Left lobe of liver (tissue), 2 donors: ENCODE measurements around the gene ZNF454. TPM values are rescaled to one million over a fixed set of nuclear protein-coding genes. Genes with fewer than 3 reads are reported as not detected.
A peak's percentile ranks its signal among the peaks of the same experiment; 100 is the strongest.

ENCODE experiments used
- ATAC-seq: fragments of 200-7000 bp; cut with Tn5 transposase; one replicate; pipeline ENCODE4 v1.9.1; 2020; ENCODE audit warnings: mild to moderate bottlenecking, moderate library complexity
- DNase-seq: peaks from one replicate; pipeline ENCODE4 v3.0.0-alpha.2; 2020; ENCODE audit warnings: low spot score
- total RNA-seq: library from RNA; stranded (reverse); gene quantifications from one replicate; pipeline ENCODE4 v1.2.1, GENCODE V29; 2021
- donor health status: DM: no; HTN: no; CAD: no; lungs with moderate emphysema.
- donor health status: DM: no; HTN: yes; CAD: no.

Gene ZNF454
- 0.18 TPM for total RNA-seq

DNA sequence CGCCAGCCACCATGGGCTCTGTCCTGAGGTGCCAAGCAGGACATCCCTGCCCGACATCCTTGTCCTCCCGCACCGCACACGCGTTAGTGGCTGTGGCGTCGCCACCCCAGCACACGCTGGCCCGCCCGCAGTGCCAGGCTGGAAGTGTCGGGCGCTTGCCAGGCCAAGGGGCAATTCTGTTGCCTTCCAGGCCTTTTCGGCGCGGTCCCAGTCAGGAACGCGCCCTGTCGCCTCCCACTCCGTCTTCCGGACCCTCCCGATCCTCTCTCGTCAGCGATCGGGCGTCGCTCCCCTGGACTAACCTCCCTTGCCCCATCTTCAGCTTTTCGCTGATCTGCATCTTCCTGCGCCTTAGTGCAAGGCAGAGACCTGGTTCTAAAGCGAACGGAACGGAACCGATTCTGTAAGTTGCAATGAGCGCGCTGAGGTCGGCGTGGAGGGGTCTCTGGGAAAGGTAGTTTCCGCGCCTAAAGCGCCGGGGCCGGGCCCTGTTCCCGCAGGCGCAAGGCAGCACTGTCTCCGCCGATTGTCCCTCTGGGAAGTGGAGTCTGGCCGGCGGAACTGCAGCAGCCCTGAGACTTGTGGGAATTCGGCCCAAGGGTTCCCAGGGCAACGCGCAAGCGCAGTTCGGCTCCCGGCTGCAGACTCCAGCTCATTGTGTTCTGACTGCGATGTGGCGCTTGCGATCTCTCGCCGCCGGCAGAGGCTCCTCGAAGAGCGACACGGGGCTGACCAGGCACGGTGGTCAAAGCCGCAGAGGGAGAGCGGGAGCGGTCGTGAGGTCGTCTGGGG lies at the start of gene ZNF454:
Gene ZNF454 (plus strand): TSS at position 630 of the 792 bp plus-strand sequence. CDS start 1,594 bp downstream, outside the sequence.
- DNase-seq = peak; percentile 66

DNA sequence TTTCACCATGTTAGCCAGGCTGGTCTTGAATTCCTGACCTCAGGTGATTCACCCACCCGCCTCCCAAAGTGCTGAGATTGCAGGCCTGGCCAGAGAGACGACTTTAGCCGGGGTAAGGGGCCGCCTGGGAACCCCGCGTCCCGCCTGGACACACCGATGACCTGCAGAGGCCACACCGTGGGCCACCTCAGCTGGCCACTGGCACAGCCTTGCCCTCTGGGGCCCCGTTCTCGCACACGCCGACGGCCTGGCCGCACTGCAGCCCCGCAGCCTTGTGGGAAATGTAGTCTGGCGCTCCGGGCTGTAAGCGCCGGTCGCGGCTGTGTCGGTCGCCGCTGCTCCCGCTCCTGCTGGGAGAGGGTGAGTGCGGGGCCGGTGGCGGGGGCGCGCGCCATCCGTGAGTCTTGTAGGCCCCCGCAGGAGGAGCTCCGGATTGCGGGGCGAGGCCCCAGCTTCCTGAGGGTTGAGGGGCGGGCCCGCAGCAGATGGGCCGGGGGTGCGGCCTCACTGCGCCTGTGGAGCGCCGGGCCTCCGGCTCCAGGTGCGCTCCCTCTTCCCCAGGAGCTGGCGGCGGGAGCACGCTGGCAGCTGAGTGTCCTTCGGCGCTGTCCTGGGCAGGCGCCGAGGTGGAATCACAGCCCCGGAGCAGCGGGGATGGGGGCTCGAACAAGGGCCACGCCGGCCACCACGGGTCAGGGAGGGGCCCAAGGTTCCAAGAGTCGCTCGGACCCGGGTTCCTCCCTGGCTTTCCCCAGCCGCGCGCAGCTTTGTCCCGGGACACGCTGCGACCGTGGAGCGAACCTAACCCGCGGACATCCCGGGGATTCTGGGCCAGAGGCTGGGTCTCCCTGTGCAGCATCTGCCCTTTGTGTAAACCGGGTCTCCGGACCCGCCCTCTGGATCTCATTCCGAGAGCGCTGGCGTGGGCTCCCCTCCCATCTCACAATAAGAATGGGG lies 45.1 kb upstream of the ZNF454 start, which contains the start of gene ZFP2:
Gene ZFP2 (plus strand): TSS at position 299 of the 957 bp plus-strand sequence. CDS start 35,401 bp downstream, outside the sequence.
- DNase-seq (peak; percentile 79), ATAC-seq (peak; percentile 99)

More for the DNA sequence above, at the start of gene ZNF454:
- ATAC-seq = peak; percentile 87

DNA sequence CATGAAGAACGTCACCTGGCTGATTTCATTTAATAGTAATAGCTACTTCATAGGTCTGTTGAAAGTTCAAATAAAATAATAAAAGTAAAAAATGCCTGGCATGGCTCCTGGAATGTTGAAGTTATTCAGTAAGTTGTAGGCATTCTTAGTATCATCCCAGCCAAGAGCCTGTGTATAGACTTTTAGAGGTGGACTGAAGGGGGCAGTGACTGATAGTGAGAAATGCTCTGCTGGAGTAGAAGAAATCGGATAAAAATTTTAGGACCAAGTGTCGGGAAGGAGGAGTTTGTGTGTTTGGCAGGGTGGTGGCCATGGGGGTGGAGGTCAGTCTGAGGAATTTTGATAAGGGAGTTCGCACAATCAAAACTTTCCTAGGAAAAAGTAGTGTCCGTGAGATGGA lies 41.7 kb upstream of the ZNF454 start:
- ATAC-seq (no peak), DNase-seq (no peak)

DNA sequence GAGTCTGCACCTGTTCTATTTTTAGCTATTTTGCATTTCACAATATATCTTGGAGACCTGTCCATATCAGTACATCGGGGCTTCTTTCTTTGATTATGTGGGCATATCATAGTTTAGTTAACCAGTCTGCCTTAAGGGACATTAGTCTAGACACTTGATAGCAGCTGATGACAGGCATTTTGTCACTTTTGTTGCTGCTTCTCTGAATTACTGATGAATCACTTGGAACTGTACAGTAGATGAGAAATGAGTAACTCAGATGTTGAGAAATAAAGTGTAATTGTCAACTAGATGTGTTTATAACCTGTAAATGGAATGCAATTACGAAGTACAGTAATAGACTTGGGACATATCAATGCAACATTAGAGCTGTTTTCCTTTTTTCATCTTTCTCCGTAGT lies 38.1 kb upstream of the ZNF454 start:
- ATAC-seq = no peak
- DNase-seq = no peak

DNA sequence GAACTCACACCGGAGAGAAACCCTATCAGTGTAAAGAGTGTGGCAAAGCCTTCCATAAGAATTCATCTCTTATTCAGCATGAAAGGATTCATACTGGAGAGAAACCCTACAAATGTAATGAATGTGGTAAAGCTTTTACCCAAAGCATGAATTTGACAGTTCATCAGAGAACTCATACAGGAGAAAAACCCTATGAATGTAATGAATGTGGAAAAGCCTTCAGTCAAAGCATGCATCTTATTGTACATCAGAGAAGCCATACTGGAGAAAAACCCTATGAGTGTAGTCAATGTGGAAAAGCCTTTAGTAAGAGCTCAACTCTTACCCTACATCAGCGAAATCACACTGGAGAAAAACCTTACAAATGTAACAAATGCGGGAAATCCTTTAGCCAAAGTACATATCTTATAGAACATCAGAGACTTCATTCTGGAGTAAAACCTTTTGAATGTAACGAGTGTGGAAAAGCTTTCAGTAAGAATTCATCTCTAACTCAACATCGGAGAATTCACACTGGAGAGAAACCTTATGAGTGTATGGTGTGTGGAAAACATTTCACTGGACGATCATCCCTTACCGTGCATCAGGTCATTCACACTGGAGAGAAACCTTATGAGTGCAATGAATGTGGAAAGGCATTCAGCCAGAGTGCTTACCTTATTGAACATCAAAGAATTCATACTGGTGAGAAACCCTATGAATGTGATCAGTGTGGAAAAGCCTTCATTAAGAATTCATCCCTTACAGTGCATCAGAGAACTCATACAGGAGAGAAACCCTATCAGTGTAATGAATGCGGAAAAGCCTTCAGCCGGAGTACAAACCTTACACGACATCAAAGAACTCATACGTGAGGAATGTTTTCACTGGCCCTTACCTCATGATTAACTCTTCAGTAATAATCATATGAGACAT lies 8.9 kb upstream of the ZNF454 start:
- ATAC-seq = no peak
- no peak for DNase-seq

DNA sequence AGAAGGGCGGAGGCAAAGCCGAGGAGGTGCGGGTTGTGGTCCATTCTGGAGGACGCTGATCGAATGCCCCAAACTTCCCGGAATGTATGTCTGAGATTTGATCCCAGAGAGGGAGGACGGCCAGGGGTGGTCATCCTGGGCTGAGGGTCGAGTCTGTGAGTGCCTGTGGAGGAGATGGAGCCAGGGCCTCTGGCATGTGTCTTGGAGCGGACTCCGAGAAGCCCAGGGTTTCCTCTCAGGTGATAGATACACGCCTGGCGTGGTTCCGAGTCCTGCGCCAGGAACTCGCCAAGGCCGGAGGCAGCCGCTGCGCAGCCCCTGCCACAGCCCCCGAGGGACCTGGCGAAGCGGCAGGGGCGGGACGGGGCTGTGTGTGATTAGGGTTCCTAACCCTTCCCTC lies 363 bp downstream of the ZNF454 start:
- no peak for DNase-seq
- no peak for ATAC-seq

DNA sequence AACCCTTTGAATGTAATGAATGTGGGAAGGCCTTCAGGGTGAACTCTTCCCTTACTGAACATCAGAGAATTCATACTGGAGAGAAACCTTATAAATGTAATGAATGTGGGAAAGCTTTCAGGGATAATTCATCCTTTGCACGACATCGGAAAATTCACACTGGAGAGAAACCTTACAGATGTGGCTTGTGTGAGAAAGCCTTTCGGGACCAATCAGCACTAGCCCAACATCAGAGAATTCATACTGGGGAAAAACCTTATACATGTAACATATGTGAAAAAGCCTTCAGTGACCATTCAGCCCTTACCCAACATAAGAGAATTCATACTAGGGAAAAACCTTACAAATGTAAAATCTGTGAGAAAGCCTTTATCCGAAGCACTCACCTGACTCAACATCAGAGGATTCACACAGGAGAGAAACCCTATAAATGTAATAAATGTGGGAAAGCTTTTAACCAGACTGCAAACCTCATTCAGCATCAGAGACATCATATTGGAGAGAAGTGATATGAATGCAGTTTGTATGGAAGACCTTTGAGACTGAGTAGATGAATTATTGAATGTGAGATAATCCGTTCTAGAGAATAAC lies 24.6 kb downstream of the ZNF454 start:
- no peak for ATAC-seq
- no peak for DNase-seq

DNA sequence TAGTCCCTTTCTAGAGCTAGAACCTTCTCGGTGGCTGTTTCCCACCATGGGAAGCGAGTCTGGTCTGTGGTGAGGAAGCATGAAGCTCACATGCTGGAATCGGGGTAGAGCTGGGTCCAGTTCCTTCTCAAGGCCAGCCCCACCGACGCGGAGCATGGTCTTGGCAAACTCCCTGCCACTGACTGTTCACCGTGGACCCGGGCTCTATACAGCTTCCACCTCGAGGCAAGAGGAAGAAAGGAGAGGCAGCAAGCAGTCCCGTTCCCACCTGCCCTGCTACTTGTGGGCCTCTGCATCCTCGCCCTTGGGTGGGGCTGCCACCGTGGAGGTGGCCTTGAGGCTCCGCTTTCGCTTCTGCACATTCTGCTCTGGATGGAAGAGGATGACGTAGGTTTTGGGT lies 40.4 kb downstream of the ZNF454 start:
- ATAC-seq (no peak), DNase-seq (no peak)

DNA sequence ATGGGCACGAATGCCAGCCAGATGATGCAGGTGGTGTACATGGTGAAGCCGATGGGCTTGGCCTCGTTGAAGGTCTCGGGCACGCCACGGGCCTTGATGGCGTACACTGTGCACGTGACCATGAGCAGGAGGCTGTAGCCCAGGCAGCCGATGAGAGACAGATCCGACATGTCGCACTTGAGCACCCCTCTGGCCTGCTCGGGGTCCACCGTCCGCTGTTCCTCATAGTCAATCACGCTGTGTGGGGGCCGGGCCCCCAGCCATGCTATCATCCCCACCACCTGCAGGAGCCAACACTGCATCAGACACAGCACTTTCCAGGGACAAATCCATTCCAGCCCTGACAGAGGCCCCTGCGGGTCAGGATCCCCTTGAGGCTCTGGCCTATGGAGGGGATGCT lies 41.9 kb downstream of the ZNF454 start:
- DNase-seq (no peak), ATAC-seq (no peak)

DNA sequence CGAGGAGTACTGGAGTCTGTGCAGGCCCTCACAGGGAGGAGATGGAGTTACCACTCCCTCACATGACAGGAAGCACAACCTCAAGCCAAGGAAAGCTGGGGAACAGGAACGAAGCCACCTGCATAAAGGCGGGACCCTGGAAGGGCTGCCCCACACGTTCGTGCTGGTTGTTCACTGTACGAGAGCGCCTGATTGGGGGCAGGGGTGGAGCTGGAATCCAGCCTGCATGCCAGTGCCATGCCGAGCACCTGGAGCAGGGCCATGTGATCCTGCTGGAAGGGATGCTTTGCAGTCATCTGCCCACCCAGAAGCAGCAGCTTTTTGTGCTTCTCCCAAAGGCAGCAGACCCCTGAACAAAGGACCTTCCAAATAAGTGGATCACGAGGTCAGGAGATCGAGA lies 42.7 kb downstream of the ZNF454 start:
- ATAC-seq (no peak), DNase-seq (no peak)

DNA sequence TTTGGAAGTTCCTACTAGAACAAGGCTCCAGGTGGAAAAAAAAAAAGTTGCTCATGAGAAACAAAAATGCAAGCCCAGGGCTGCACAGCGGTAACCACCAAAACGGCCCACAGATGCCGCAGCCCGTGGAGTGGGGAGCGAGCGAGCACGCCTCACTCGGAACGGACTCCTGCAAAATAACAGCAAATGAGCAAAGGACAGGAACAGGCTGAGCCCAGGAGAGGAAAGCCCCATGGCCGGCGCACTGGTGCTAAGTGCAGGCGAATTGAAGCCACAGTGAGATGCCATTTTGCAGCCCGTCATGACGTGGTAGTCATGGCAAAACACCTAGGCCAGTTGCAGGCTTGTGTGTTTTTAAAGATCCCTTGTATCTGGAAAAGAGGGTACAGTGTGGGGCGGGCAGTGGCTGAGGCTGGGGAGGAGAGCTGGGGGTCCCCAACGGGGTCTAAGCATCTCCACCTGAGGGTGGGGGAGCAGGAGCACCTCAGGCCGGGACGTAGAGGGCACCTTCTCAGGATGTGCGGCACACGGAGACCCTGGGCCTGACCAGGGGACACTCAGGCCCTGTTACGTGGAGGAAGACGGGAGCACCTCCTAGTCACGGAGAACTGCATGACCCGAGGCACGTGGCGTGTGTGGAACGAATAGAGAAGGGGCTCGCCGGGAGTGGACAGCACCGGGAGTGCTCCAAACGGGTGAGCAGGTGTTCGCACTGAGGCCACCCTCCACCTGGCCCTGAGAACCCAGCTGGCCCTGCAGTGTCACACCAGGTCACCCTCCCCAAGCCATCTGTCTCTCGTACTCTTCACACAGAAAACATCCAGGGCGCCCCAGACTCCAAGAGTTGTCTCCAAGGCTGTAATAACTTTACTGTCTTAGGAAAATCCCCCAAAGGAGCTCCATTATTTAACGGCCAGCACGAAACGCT lies 43.4 kb downstream of the ZNF454 start:
- no peak for DNase-seq
- no peak for ATAC-seq

DNA sequence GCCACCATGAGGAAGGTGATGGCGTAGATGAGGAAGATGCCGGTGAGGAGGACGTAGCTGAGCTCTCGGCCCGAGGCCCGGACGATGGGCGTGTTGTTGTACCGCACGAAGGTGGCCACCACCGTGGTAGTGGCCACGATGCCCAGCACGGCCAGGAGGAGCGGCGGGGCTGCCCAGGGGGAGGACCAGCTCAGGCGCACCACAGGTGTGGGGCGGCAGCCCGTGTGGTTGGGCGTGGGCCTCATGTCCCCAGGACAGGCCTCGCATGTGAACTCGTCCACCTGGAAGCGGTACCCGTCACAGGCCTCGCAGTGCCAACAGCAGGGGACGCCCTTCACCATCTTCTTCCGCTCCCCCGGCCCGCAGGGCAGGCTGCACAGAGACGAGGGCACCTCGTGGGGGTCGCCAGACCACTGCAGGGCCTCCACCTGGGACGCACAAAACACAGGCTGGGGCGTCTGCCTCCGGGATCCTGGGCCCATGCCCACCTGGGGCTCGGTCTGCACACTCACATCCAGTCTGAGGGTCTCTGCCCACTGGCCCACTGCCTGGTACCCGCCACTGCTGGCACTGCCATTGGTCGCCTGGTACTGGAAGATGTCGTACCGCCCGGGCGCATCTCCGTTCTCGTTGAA lies 45.4 kb downstream of the ZNF454 start:
- no peak for DNase-seq
- no peak for ATAC-seq

DNA sequence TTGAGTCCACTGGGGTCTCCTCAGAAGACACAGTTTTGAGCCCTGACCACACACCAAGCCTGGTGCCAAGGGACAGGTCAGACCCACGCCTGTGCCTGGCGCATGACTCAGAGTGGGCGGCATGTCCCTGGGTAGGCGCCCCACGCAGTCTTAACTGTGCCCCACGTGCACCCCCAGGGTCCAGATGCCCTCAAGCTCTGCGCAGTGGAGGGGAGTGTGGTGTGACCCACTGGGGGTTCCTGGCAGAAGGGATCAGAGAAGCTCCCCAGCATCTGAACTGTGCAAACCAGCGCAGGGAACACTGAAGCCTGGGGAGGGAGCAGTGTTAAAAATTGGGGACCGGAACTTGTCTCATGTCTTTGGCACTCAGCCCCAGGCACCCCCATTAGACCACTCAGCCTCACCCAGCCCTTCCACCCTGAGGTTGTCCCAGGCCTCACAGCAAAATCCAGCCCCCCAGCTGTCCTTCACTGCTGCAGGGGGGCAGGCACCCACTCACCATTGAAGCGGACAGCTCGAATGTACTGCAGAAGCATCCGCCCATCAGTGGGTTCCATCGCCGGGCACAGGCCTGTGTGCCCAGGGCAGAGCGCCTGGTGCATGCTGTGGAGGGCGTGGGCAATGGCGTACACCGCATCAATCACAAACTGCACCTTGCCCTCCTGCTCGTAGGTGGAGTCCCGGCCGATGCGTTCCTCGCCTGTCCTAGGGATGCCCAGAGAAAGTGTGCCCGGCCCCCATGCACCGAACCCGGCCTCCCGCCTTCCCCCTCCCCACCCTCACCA lies 47.6 kb downstream of the ZNF454 start:
- ATAC-seq (no peak), DNase-seq (no peak)

DNA sequence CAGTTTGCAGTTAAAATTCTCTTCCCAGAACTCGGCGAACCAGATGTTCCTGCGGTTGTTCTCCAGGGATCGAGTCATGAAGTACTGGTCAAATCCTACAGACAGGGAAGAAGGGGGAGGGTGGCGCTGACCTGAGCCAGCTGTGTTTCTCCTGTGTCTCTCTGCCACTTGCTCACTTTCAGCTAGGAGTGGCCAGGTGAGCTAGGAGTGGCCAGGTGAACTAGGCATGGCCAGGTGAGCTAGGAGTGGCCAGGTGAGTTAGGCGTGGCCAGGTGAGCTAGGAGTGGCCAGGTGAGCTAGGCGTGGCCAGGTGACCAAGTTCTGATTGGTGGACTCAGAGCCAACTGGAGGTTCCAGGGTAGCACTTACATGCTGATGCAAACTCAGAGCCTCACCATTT lies 48.3 kb downstream of the ZNF454 start:
- DNase-seq (peak; percentile 21), ATAC-seq (no peak)

DNA sequence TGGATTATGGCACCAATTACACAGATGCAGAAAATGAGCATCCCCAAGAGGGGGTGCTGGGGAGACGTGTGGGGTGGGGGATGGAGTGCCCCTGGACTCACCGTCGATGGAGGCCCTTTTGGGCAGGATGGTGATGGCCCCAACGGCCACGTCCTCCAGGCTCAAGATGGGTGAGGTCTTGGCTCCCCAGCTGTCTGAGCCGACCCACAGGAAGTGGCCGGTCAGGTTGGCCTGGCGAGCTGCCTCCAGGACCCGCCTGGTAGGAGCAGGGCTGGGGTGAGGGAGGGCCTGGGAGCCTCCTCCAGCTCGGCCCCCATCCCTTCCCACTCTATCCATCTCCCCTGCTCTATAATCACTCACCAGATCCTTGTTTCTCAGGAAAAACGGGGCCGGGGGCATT lies 49.5 kb downstream of the ZNF454 start:
- no peak for ATAC-seq
- DNase-seq = no peak

DNA sequence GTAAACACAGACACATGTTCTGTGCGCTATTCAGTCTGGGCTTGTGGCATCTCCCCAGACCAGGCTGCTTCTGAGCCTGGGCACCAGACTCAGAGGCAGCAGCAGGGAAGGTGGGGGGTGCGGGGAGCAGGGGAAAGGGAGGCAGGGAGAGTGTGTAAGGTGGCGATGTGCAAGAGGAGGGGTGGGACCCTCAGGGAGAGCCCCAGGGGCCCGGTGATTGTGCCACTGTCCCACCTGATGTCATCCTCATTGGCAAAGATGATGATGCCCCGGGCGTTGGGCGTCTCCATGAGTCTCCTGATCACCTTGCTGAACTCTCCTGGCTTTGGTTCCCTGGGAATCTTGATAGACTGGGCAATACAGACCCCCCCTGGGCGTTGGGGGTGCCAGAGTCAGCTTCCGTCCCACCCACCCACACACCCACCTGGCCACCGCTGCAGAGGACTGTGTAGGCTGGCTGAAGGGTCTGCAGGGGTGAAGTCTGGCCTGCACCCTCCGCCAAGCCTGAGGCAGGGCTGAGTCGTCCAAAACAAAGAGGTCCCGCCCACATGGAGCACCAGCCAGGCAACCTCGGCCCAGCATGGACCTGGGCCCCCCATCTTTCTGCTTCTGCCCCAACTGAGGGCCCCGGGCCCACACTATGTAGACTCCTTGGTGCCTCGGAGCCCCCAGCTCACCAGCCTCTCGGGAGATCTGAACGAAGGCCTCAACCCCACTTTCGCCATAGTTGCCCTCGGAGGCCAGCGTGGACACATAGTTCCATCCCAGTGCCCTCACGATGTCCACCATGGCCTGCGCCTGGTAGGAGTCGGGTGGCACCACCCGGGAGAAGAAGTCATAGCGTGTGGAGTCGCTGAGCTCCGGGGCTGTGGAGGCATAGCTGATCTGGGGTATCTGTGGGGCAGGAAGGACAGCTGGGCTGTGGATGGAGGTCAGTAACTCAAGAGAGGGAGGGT lies 50.5 kb downstream of the ZNF454 start:
- peak; percentile 30 for DNase-seq

More for the DNA sequence above, 50.5 kb downstream of the ZNF454 start:
- no peak for ATAC-seq
